Adrenal gland (tissue), 12 donors: ENCODE results near the gene PBRM1. TPM values are rescaled to one million over a fixed set of nuclear protein-coding genes. Genes with fewer than 3 reads are reported as not detected.

Experiments used
- DNase-seq, 7 donors: peaks; one replicate each; pipeline ENCODE4 v3.0.0-alpha.2; 2019 to 2020
- H3K27ac ChIP-seq, 5 donors: fragments of 200-600 bp; sonication (generic) in 4 of 5; 1 replicate in 3 of 5; 2 replicates in 2 of 5; pipeline versions ENCODE4 v1.5.1 to v1.8.0; 2016 to 2020; ENCODE audit warnings: mild to moderate bottlenecking in 1 of 5
- H3K27me3 ChIP-seq: fragments of 200-600 bp; 2 replicates; pipeline ENCODE4 v1.8.0; 2021
- H3K36me3 ChIP-seq, 2 donors: fragments of 200-600 bp; replicated peaks in 1 of 2; 1 replicate in 1 of 2; 2 replicates in 1 of 2; pipeline versions ENCODE4 v1.5.1 to v1.8.0; 2018 to 2022
- H3K4me1 ChIP-seq, 2 donors: fragments of 200-600 bp; replicated peaks in 1 of 2; 1 replicate in 1 of 2; 2 replicates in 1 of 2; pipeline versions ENCODE4 v1.5.1 to v1.8.0; 2018 to 2021
- H3K4me3 ChIP-seq, 4 donors: fragments of 200-600 bp; sonication (generic) in 3 of 4; one replicate each; pipeline ENCODE4 v1.5.1; 2016 to 2018
- H3K9me3 ChIP-seq, 3 donors: fragments of 200-600 bp; sonication (generic) in 1 of 3; replicated peaks in 1 of 3; 1 replicate in 2 of 3; 2 replicates in 1 of 3; pipeline versions ENCODE4 v1.5.1 to v1.8.0; 2016 to 2021
- POLR2A ChIP-seq, 2 donors: fragments of 450-650 bp; IDR thresholded peaks; one replicate each; pipeline ENCODE4 v1.6.1; 2017; ENCODE audit warnings: antibody characterized with exemption in 2 of 2, mild to moderate bottlenecking in 2 of 2, moderate library complexity in 1 of 2
- WGBS, 4 donors: extraction: QIAGEN DNeasy Blood & Tissue Kit in 2 of 4; methylation state at CpG; one replicate each; pipeline versions ENCODE4 v1.1.5 to v1.1.7; 2013 to 2017; 5-methylcytosine and 5-hydroxymethylcytosine counted together
- intact Hi-C, 2 donors: fragments of 100-400 bp; cut with DNase I; formaldehyde crosslinking; loops; one replicate each; pipeline versions ENCODE4 v1.14.1 to v1.15.0; 2022 to 2023
- polyA plus RNA-seq, 3 donors: library from polyadenylated mRNA; stranded (reverse); fragments of 200-250 nt in 2 of 3; fragments of 350-450 nt in 1 of 3; fragmentation: Illumina TruSeq in 1 of 3; extraction: RNeasy Lipid Tissue Mini Kit (QIAGEN cat#74804) in 1 of 3; gene quantifications; one replicate each; pipeline ENCODE4 v1.2.3, GENCODE V29; 2013 to 2014
- total RNA-seq, 9 donors: library from RNA; depleted of rRNA in 4 of 9; stranded (reverse); fragments of >200 nt in 4 of 9; fragments of 120-200 nt in 1 of 9; fragmentation: NEBNext Ultra II Directional in 1 of 9; extraction: Animal tissue kit (Norgen Biotek cat#: 25700) in 1 of 9; gene quantifications; one replicate each; pipeline versions ENCODE4 v1.1.0 to v1.2.4, GENCODE V29; 2013 to 2023
- TF ChIP-seq, protein P1 (sequence below), 6 experiments: fragments of 450-650 bp in 4 of 6; fragments of 200-600 bp in 2 of 6; sonication (generic) in 1 of 6; IDR thresholded peaks; 1 replicate in 5 of 6; 2 replicates in 1 of 6; pipeline versions ENCODE4 v1.5.1 to v1.8.0; 2016 to 2021; ENCODE audit warnings: antibody characterized with exemption in 6 of 6, mild to moderate bottlenecking in 2 of 6, moderate library complexity in 1 of 6
- donor health status: healthy with polysubstance abuse.
- donor health status: Bipolar disorder and iron deficiency.
- donor health status: DM: yes; HTN: yes; CAD: no.
- donor health status: DM: no; HTN: no; CAD: no.
- donor health status: DM: no; HTN: no; CAD: no.
- donor health status: DM: yes; HTN: yes; CAD: no.

Gene PBRM1
- total and polyA plus RNA-seq, 12 donors, result 4.2 to 108 (median 47.5) TPM

GRCh38 chr3:52645549-52645948, 40.2 kb downstream of the PBRM1 start:
- TF ChIP-seq, protein P1, sequence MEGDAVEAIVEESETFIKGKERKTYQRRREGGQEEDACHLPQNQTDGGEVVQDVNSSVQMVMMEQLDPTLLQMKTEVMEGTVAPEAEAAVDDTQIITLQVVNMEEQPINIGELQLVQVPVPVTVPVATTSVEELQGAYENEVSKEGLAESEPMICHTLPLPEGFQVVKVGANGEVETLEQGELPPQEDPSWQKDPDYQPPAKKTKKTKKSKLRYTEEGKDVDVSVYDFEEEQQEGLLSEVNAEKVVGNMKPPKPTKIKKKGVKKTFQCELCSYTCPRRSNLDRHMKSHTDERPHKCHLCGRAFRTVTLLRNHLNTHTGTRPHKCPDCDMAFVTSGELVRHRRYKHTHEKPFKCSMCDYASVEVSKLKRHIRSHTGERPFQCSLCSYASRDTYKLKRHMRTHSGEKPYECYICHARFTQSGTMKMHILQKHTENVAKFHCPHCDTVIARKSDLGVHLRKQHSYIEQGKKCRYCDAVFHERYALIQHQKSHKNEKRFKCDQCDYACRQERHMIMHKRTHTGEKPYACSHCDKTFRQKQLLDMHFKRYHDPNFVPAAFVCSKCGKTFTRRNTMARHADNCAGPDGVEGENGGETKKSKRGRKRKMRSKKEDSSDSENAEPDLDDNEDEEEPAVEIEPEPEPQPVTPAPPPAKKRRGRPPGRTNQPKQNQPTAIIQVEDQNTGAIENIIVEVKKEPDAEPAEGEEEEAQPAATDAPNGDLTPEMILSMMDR (IDR thresholded peaks at IDR 0.05), result no peak
- no peak for TF ChIP-seq POLR2A (IDR thresholded peaks at IDR 0.05)
- Histone ChIP-seq H3K9me3 (no peaks in the 10 kb centered on the region), H3K27ac (no peak overlapping the region), H3K36me3 (peaks cover 0 to 71% of the 10 kb centered on the region in 2 donors), H3K4me3 (no peak overlapping the region), H3K4me1 (peaks cover 7 to 18% of the 10 kb centered on the region in 2 donors), H3K27me3 (no peaks in the 10 kb centered on the region)
- intact Hi-C loops, result no loop called here
- no peak for DNase-seq
- WGBS, 4 donors, result 95 to 98% (median 97%) methylated on average over 6 of the region's 6 CpGs

DNA sequence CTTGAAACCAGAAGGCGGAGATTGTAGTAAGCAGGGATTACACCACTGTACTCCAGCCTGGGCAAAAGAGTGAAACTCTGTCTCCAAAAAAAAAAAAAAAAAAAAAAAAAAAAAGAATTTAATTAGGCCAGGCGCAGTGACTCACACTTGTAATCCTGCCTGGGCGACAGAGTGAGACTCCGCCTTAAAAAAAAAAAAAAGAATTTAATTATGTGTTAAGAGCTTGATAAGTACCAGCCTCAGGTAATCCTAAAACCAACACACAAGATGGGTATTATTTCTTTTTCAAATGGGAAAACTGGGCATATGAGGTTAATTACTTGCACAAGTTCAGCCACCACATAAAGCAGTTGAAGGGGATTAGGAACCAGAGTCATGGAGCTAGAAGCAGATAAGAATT, 49.0 kb downstream of the PBRM1 start:
- Histone ChIP-seq H3K36me3 (peaks cover 0 to 57% of the 10 kb centered on the region in 2 donors), H3K4me1 (no peaks in the 10 kb centered on the region), H3K9me3 (no peaks in the 10 kb centered on the region), H3K27ac (no peak overlapping the region), H3K4me3 (no peak overlapping the region), H3K27me3 (no peaks in the 10 kb centered on the region)
- 70 to 79% (median 71%) methylated on average over 4 of the region's 4 CpGs for WGBS, 4 donors
- intact Hi-C loops, result no loop called here
- no peak for DNase-seq
- TF ChIP-seq, protein P1 (IDR thresholded peaks at IDR 0.05), result no peak
- no peak for TF ChIP-seq POLR2A (IDR thresholded peaks at IDR 0.05)

DNA sequence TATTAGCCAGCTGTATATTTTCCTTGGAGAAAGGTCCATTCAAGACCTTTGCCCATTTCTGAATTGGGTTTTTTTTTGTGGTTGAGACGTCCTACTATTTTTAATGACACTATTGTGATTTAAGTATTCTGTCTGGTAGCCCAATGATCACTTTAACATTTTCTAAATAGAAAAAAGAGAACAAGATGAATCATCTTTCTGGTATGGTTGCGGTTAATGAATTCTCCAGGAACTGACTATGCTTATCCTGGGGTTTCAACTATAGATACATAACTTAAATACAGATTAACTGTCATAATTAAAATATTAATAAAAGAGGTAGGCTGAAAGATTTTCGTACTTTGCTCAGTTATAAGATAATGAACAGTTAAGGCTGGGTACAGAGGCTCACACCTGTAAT, 51.9 kb downstream of the PBRM1 start:
- no peaks in the 10 kb centered on the region for H3K9me3 ChIP-seq
- intact Hi-C loops, result no loop called here
- 89 to 97% (median 93%) methylated on average over 3 of the region's 3 CpGs for WGBS, 4 donors
- no peak for DNase-seq
- TF ChIP-seq, protein P1 (IDR thresholded peaks at IDR 0.05), result no peak
- TF ChIP-seq POLR2A (IDR thresholded peaks at IDR 0.05), result no peak
- H3K36me3 ChIP-seq, result peaks cover 0 to 29% of the 10 kb centered on the region in 2 donors
- no peaks in the 10 kb centered on the region for H3K27me3 ChIP-seq
- no peak overlapping the region for H3K27ac ChIP-seq
- no peaks in the 10 kb centered on the region for H3K4me1 ChIP-seq
- H3K4me3 ChIP-seq, result no peak overlapping the region

- H3K9me3 ChIP-seq, result no peaks in the 10 kb centered on the region
- TF ChIP-seq, protein P1 (IDR thresholded peaks at IDR 0.05), result no peak
- TF ChIP-seq POLR2A (IDR thresholded peaks at IDR 0.05), result no peak
- WGBS, 4 donors, result 90 to 98% (median 95%) methylated on average over 3 of the region's 3 CpGs
- no peaks in the 10 kb centered on the region for H3K4me1 ChIP-seq
- no peak for DNase-seq
- intact Hi-C loops, result no loop called here
- H3K4me3 ChIP-seq, result no peak overlapping the region
- H3K36me3 ChIP-seq, result peaks cover 0 to 38% of the 10 kb centered on the region in 2 donors
- H3K27me3 ChIP-seq, result no peaks in the 10 kb centered on the region
- H3K27ac ChIP-seq, result no peak overlapping the region
Observed at GRCh38 chr3:52625041-52625440, 60.7 kb downstream of the PBRM1 start.
